Kidney epithelial cell (primary cell): ENCODE results near the gene ACAP3. TPM values are rescaled to one million over a fixed set of nuclear protein-coding genes. Genes with fewer than 3 reads are reported as not detected.

ENCODE experiments used
- DNase-seq: peaks from one replicate; pipeline ENCODE4 v3.0.0-alpha.2; 2010; ENCODE audit warnings: low read depth
- H3K27me3 ChIP-seq: 2 replicates; pipeline ENCODE4 v1.6.0; 2011; ENCODE audit warnings: low read length; ENCODE audit not compliant: control insufficient read depth, insufficient read depth
- H3K36me3 ChIP-seq: 2 replicates; pipeline ENCODE4 v1.5.1; 2011; ENCODE audit warnings: low read length; ENCODE audit not compliant: control insufficient read depth, insufficient read depth
- H3K4me3 ChIP-seq: 2 replicates; pipeline ENCODE4 v1.5.1; 2011; ENCODE audit warnings: low read depth, mild to moderate bottlenecking, control low read depth, low read length
- CTCF ChIP-seq: IDR thresholded peaks from 2 replicates; pipeline ENCODE4 v1.5.1; 2011; ENCODE audit warnings: mild to moderate bottlenecking, moderate library complexity, low read length, control low read depth, inconsistent platforms; ENCODE audit not compliant: insufficient read depth, poor library complexity, severe bottlenecking
- total RNA-seq: library from RNA; depleted of rRNA; stranded (reverse); fragments of >200 nt; gene quantifications from 2 replicates; pipeline ENCODE4 v1.2.3, GENCODE V29; 2015

The ACAP3 gene
- total RNA-seq, 1 donor from 2014 or later: 37.9 TPM

GRCh38 chr1:1332774-1333480, 25.2 kb upstream of the ACAP3 start:
- TF ChIP-seq CTCF: no peak
- H3K36me3 ChIP-seq: no peaks in the 10 kb centered on the region
- no peak for DNase-seq

GRCh38 chr1:1332031-1332755, 24.5 kb upstream of the ACAP3 start:
- Histone ChIP-seq H3K27me3 (peaks cover 2% of the 10 kb centered on the region), H3K36me3 (no peaks in the 10 kb centered on the region), H3K4me3 (no peak overlapping the region)
- DNase-seq: no peak
- TF ChIP-seq CTCF: no peak

More at GRCh38 chr1:1332774-1333480, 25.2 kb upstream of the ACAP3 start:
- no peak overlapping the region for H3K4me3 ChIP-seq
- H3K27me3 ChIP-seq: peaks cover 2% of the 10 kb centered on the region

GRCh38 chr1:1331068-1331965, 23.6 kb upstream of the ACAP3 start, which contains the start of gene TAS1R3:
TSS of gene TAS1R3 (plus strand) at chr1:1331280. CDS start at chr1:1331346, 66 bp downstream.
- Histone ChIP-seq H3K36me3 (no peaks in the 10 kb centered on the region), H3K4me3 (no peak within 1 kb of the TSS), H3K27me3 (peaks cover 2% of the 10 kb centered on the region)
- DNase-seq: no peak
- no peak for TF ChIP-seq CTCF

- Histone ChIP-seq H3K27me3 (peaks cover 2% of the 10 kb centered on the region), H3K4me3 (no peak overlapping the region), H3K36me3 (no peaks in the 10 kb centered on the region)
- no peak for DNase-seq
- no peak for TF ChIP-seq CTCF
Observed at GRCh38 chr1:1330366-1331067, 22.8 kb upstream of the ACAP3 start.

GRCh38 chr1:1329304-1330210, 21.8 kb upstream of the ACAP3 start:
- no peak overlapping the region for H3K4me3 ChIP-seq
- no peak for TF ChIP-seq CTCF
- H3K36me3 ChIP-seq: no peaks in the 10 kb centered on the region
- peaks cover 2% of the 10 kb centered on the region for H3K27me3 ChIP-seq
- no peak for DNase-seq
